Measurements from ENCODE around the gene ENTREP1. TPM values are rescaled to one million over a fixed set of nuclear protein-coding genes. Genes with fewer than 3 reads are reported as not detected.

Gene ENTREP1
- total RNA-seq, 1 experiment from 2014 or later, result 21.3 TPM

- Histone ChIP-seq H4K91ac (ENCODE audit: insufficient read length, low read depth, low read length) (no peak overlapping the region), H4K8ac (replicated peaks; ENCODE audit: insufficient read length, low read depth, low read length) (no peak overlapping the region), H2BK15ac (ENCODE audit: low read depth, low read length) (no peak overlapping the region), H3K27ac (ENCODE audit: insufficient read length, low read depth, low read length) (no peak overlapping the region), H2AFZ (ENCODE audit: low read length) (no peak overlapping the region), H3K9me3 (ENCODE audit: control insufficient read depth, low read depth, low read length) (no peaks in the 10 kb centered on the region), H3K79me1 (ENCODE audit: insufficient read depth, low read depth, low read length, poor library complexity, severe bottlenecking) (no peaks in the 10 kb centered on the region), H2BK12ac (ENCODE audit: insufficient read length, low read depth, low read length) (no peak overlapping the region), H4K5ac (ENCODE audit: insufficient read length, low read depth, low read length) (no peak overlapping the region), H3K27me3 (ENCODE audit: insufficient read depth, low read length) (no peaks in the 10 kb centered on the region), H3K4me1 (ENCODE audit: insufficient read depth, low read length) (no peaks in the 10 kb centered on the region), H3K79me2 (ENCODE audit: insufficient read depth, low read length) (no peaks in the 10 kb centered on the region), H3K14ac (ENCODE audit: insufficient read depth, low read length) (no peak overlapping the region), H3K4me2 (ENCODE audit: insufficient read depth, insufficient read length, low read length) (no peak overlapping the region), H3K18ac (ENCODE audit: insufficient read length, low read depth, low read length) (no peak overlapping the region), H3K23ac (ENCODE audit: insufficient read length, low read depth, low read length) (no peak overlapping the region), H2BK120ac (ENCODE audit: low read depth, low read length, poor library complexity, severe bottlenecking) (no peak overlapping the region), H3K23me2 (ENCODE audit: insufficient read length, low read depth, low read length, poor library complexity, severe bottlenecking) (no peaks in the 10 kb centered on the region), H3K56ac (ENCODE audit: insufficient read length, low read depth, low read length) (no peak overlapping the region), H3T11ph (ENCODE audit: low read length) (no peak overlapping the region), H2AK5ac (ENCODE audit: insufficient read length, low read length) (no peak overlapping the region), H4K20me1 (ENCODE audit: control insufficient read depth, insufficient read depth, insufficient read length) (no peaks in the 10 kb centered on the region), H3K4ac (ENCODE audit: low read depth, low read length) (no peak overlapping the region), H2BK5ac (ENCODE audit: insufficient read length, low read length) (no peak overlapping the region), H3K9ac (ENCODE audit: extremely low read depth, insufficient read length, low read length) (no peak overlapping the region), H2BK20ac (ENCODE audit: low read depth, low read length, poor library complexity, severe bottlenecking) (no peak overlapping the region)
- no peak for DNase-seq
- no peak for TF ChIP-seq CTCF (conservative IDR thresholded peaks at IDR 0.05)
- Mint-ChIP-seq H3K27ac (no peak overlapping the region), H3K27me3 (ENCODE audit: low read depth) (no peaks in the 10 kb centered on the region; the same call in 1 of the 2 replicates), H3K4me3 (no peak overlapping the region), H3K4me1 (peaks cover 8 to 13% of the 10 kb centered on the region in 2 experiments), H3K9me3 (no peaks in the 10 kb centered on the region; a peak in 1 of 5 replicates), H3K36me3 (ENCODE audit: insufficient read depth in 1 of 3, low read depth in 3 of 3) (no peaks in the 10 kb centered on the region)
- WGBS (ENCODE audit: extremely low coverage, insufficient read length, low lambda C conversion rate), result no CpG with 5 or more reads among the region's 11 CpGs
Observed at GRCh38 chr9:69297300-69297980, 27.6 kb upstream of the ENTREP1 start.
